ENCODE results near the gene TIMELESS. TPM values are rescaled to one million over a fixed set of nuclear protein-coding genes. Genes with fewer than 3 reads are reported as not detected.
A peak's percentile ranks its signal among the peaks of the same experiment; 100 is the strongest.

TIMELESS gene
- total and polyA plus RNA-seq, 2 experiments from 2014 or later = 7.9 to 12.4 TPM

DNA sequence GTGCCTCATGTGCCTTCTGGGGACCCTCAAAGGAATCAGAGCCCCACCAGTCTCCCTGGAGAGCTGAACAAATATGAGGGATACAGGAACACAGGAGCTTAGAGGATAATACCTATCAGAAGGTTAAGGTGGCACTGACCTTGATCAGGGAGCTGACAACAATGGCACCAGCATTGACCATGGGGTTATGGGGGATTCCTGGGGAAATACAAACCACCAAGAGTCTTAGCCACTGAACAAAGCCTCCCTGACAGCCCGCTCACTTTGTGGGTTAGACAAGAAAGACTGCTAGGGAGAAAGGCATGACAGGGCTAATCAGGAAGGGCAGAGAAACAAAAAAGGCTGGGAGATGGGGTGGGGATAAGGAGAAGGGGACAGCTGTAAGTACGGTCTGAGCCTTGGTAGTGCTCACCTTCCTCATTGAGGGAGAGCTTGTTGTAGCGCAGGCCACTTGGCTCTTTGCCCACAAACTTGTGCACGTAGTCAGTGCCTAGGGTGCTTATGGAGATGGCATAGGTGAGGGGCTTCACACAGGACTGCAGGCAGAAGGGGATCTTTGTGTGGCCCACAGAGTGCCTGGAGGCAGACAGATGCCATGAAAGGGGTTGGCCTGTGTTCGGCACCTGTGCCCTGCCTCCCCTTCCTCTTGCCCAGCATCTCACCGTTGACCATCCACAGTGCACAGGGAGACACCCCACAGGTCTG is 28.4 kb upstream of the TIMELESS start:
- Histone ChIP-seq H3K4me1 (ENCODE audit: insufficient read depth) (no peaks in the 10 kb centered on the region), H3K4me2 (no peak overlapping the region), H3K27me3 (no peaks in the 10 kb centered on the region), H3K27ac (peak overlapping the region; percentile 31), H3K9me2 (replicated peaks; ENCODE audit: insufficient read depth) (no peaks in the 10 kb centered on the region), H2AFZ (no peak overlapping the region), H4K20me1 (ENCODE audit: insufficient read depth, poor library complexity, severe bottlenecking) (no peaks in the 10 kb centered on the region), H3K36me3 (replicated peaks; ENCODE audit: insufficient read depth, low read depth) (no peaks in the 10 kb centered on the region), H3K79me2 (no peaks in the 10 kb centered on the region), H3K9me3 (ENCODE audit: low read depth) (no peaks in the 10 kb centered on the region), H3K4me3 (no peak overlapping the region)
- WGBS (ENCODE audit: low lambda C conversion rate, missing lambda C conversion rate) = 91% methylated on average over 6 of the region's 6 CpGs
- DNase-seq (ENCODE audit: low spot score) = no peak
- TF ChIP-seq EZH2 (IDR thresholded peaks at IDR 0.05; ENCODE audit: borderline replicate concordance) (no peak), EZH2phosphoT487 (IDR thresholded peaks at IDR 0.05; ENCODE audit: low read depth, severe bottlenecking, unreplicated experiment) (no peak)
- TF ChIP-seq, protein P1, sequence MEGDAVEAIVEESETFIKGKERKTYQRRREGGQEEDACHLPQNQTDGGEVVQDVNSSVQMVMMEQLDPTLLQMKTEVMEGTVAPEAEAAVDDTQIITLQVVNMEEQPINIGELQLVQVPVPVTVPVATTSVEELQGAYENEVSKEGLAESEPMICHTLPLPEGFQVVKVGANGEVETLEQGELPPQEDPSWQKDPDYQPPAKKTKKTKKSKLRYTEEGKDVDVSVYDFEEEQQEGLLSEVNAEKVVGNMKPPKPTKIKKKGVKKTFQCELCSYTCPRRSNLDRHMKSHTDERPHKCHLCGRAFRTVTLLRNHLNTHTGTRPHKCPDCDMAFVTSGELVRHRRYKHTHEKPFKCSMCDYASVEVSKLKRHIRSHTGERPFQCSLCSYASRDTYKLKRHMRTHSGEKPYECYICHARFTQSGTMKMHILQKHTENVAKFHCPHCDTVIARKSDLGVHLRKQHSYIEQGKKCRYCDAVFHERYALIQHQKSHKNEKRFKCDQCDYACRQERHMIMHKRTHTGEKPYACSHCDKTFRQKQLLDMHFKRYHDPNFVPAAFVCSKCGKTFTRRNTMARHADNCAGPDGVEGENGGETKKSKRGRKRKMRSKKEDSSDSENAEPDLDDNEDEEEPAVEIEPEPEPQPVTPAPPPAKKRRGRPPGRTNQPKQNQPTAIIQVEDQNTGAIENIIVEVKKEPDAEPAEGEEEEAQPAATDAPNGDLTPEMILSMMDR (IDR thresholded peaks at IDR 0.05; ENCODE audit: poor library complexity) = no peak

DNA sequence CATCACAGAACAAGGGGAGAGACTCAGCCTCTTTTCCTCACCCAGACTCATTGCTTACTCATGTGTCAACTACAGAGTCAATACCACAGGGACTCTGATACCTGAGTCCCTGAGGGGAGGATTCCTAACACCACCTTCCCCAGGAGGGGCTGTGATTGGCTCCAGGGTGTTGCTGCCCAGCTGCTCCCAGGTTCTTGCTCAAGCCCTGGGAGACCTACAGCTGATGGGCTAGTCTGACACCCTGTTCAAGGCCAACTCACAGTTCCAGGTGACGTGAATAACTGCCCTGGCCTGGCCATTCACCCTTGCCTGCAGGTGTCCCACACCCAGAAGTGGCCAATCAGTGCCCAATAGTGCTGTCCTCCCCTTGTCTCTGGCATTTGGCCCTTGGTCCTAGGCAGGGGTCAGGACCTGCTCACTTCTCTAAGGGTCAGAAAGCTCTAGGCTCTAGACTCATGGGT is 27.8 kb upstream of the TIMELESS start:
- Histone ChIP-seq H3K4me1 (ENCODE audit: insufficient read depth) (no peaks in the 10 kb centered on the region), H3K79me2 (no peaks in the 10 kb centered on the region), H3K36me3 (replicated peaks; ENCODE audit: insufficient read depth, low read depth) (no peaks in the 10 kb centered on the region), H3K9me2 (replicated peaks; ENCODE audit: insufficient read depth) (no peaks in the 10 kb centered on the region), H3K4me2 (no peak overlapping the region), H3K27ac (peak overlapping the region; percentile 31), H3K27me3 (no peaks in the 10 kb centered on the region), H3K9me3 (ENCODE audit: low read depth) (no peaks in the 10 kb centered on the region), H2AFZ (no peak overlapping the region), H4K20me1 (ENCODE audit: insufficient read depth, poor library complexity, severe bottlenecking) (no peaks in the 10 kb centered on the region), H3K4me3 (no peak overlapping the region)
- no peak for TF ChIP-seq EZH2phosphoT487 (IDR thresholded peaks at IDR 0.05; ENCODE audit: low read depth, severe bottlenecking, unreplicated experiment)
- TF ChIP-seq, protein P1 (IDR thresholded peaks at IDR 0.05; ENCODE audit: poor library complexity) = no peak
- TF ChIP-seq EZH2 (IDR thresholded peaks at IDR 0.05; ENCODE audit: borderline replicate concordance) = no peak
- DNase-seq (ENCODE audit: low spot score) = peak; percentile 61
- WGBS (ENCODE audit: low lambda C conversion rate, missing lambda C conversion rate) = 67% methylated on average over 1 of the region's 1 CpG

DNA sequence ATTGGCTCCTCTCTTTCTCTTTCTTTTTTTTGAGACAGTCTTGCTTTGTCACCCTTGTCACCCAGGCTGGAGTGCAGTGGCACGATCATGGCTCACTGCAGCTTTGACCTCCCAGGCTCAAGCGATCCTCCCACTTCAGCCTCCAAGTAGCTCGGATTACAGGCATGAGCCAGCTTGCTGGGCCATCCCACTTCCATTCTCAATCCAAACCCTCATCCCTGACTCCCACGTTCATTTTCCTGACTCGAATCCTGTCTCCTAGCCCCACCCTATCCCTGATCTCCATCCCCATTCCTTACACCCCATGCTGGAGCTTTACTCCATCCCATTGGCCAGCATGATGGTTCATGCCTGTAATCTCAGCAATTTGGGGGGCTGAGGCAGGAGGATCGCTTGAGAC is 26.9 kb upstream of the TIMELESS start:
- 96% methylated on average over 5 of the region's 6 CpGs for whole genome bisulfite sequencing (ENCODE audit: low lambda C conversion rate, missing lambda C conversion rate)
- H3K9me3 ChIP-seq (ENCODE audit: low read depth) = no peaks in the 10 kb centered on the region
- no peaks in the 10 kb centered on the region for H3K79me2 ChIP-seq
- H3K4me3 ChIP-seq = no peak overlapping the region
- no peaks in the 10 kb centered on the region for H3K36me3 ChIP-seq (replicated peaks; ENCODE audit: insufficient read depth, low read depth)
- no peaks in the 10 kb centered on the region for H4K20me1 ChIP-seq (ENCODE audit: insufficient read depth, poor library complexity, severe bottlenecking)
- no peak overlapping the region for H3K4me2 ChIP-seq
- no peak overlapping the region for H2AFZ ChIP-seq
- TF ChIP-seq EZH2 (IDR thresholded peaks at IDR 0.05; ENCODE audit: borderline replicate concordance) (no peak), EZH2phosphoT487 (IDR thresholded peaks at IDR 0.05; ENCODE audit: low read depth, severe bottlenecking, unreplicated experiment) (no peak)
- TF ChIP-seq, protein P1 (IDR thresholded peaks at IDR 0.05; ENCODE audit: poor library complexity) = no peak
- H3K27ac ChIP-seq = no peak overlapping the region
- H3K9me2 ChIP-seq (replicated peaks; ENCODE audit: insufficient read depth) = no peaks in the 10 kb centered on the region
- H3K27me3 ChIP-seq = no peaks in the 10 kb centered on the region
- no peaks in the 10 kb centered on the region for H3K4me1 ChIP-seq (ENCODE audit: insufficient read depth)
- no peak for DNase-seq (ENCODE audit: low spot score)

Measured in hepatocyte (in vitro differentiated cells).